GM18873 (cell line): Measurements from ENCODE around the gene SCYGR4.

ENCODE experiments used
- ATAC-seq: cut with Tn5 transposase; IDR thresholded peaks from one replicate; pipeline ENCODE4 v1.9.1; 2021; ENCODE audit warnings: mild to moderate bottlenecking, moderate library complexity, moderate number of reproducible peaks; ENCODE audit not compliant: unreplicated experiment, low FRiP score

The SCYGR4 gene

GRCh38 chr2:227613272-227613660 is 4.0 kb upstream of the SCYGR4 start:
- no peak for ATAC-seq

DNA sequence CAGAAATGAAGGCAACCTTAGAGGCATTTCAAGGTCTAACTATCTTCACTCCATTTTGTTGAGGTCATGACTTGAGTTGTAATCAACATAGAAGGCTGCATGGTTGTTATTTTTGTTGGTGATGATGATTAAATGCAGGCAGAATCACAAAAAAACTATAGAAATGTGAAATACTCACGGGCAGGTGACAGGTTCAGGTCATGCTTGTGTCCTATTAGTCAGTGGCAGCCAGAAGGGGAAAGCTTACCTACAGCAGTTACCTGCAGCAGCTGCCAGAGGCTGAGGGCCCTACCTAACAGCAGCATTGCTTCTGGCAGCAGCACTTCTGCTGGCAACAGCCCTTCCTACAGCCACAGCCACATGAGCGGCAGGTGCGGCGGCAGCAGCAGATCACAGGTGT is 3.1 kb upstream of the SCYGR4 start:
- no peak for ATAC-seq

DNA sequence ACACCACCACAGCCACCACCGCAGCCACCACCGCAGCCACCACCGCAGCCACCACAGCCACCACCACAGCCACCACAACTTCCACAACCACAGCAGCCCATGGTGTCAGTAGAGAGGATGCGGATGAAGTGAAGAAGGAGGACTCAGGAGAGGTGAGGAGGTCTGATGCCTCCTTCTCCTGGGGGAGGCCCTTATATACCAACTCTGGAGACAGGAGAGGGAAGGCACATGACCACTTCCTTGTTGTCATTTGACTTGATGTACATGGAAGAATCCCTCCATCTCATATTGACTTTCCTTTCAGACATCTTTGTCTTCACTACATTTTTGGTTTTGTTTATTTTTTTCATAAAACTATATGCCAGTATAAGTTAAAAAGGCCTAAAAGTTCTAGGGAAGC is 2.6 kb upstream of the SCYGR4 start, which contains the start of gene SCYGR3:
Gene SCYGR3 (minus strand): TSS at position 101 of the 400 bp plus-strand sequence. CDS start 0 bp downstream, at position 101.
- ATAC-seq = no peak

DNA sequence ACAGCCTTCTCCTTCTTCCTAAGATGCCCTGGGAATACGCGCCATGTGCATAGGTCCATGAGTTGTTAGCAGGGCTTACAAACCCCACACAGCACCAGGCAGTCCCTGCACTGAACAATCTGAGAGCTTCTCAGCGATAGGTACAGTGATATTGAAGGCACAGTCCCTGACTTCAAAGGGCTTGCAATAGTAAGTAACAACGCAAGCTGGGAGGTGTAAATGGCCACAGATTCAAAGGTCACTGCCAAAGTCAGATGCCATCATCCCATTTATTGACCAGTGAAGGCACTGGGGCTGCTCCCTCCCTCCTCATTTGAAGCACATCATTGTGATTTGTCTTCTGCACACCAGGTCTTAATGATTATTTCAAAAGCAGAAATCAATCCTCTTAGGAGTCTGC is 2.1 kb upstream of the SCYGR4 start:
- no peak for ATAC-seq

DNA sequence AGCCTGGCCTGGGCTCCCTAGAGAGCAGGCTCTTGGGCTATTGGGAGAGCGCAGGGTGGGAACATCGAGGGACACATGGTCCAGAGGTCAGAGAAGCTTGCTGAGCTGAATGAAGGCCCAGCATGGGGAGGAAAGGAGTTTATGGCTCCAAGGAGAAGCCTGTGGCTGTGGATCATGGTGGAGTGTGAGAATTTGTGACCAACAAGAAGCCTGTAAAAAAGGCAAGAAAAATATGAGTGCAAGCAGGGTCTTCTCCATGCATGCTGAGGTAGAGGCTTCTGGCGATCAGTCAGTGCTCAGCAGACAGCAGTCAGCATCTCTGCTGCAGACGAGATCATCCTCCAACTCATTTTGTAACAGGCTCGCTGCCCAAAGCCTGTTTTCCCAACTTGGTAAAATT is 1.4 kb upstream of the SCYGR4 start:
- no peak for ATAC-seq

- ATAC-seq = no peak
Observed at GRCh38 chr2:227616631-227617030, 667 bp upstream of the SCYGR4 start.

- no peak for ATAC-seq
Observed at GRCh38 chr2:227623226-227623625, 5.9 kb downstream of the SCYGR4 start.

- ATAC-seq = no peak
Observed at GRCh38 chr2:227625420-227625819, 8.1 kb downstream of the SCYGR4 start.

GRCh38 chr2:227626580-227627151 is 9.4 kb downstream of the SCYGR4 start:
- ATAC-seq = no peak

- ATAC-seq = peak; percentile 98
Observed at GRCh38 chr2:227627769-227628168, 10.5 kb downstream of the SCYGR4 start.

- no peak for ATAC-seq
Observed at GRCh38 chr2:227629435-227629834, 12.1 kb downstream of the SCYGR4 start.

- no peak for ATAC-seq
Observed at GRCh38 chr2:227630322-227630721, 13.0 kb downstream of the SCYGR4 start.

DNA sequence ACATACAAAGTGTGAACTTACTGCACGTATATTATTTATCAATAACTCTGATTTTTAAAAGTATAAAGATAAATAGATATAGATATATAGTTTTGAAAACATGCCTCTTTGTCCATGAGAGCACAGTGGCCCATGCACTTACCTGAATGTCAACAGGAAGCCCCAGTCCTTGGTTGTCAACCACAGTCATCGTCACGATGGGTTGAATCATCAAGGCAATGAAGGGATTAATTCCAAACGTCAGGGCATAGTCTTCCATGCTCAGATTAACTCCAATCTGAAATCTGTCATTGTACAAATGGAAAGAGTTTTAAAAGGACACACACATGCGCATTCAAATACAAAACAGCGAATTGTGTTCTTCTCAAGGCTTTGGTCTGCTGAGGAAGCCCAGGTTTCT is 15.5 kb downstream of the SCYGR4 start:
- no peak for ATAC-seq

- no peak for ATAC-seq
Observed at GRCh38 chr2:227634201-227634600, 16.9 kb downstream of the SCYGR4 start.

- ATAC-seq = no peak
Observed at GRCh38 chr2:227642656-227643055, 25.4 kb downstream of the SCYGR4 start.

DNA sequence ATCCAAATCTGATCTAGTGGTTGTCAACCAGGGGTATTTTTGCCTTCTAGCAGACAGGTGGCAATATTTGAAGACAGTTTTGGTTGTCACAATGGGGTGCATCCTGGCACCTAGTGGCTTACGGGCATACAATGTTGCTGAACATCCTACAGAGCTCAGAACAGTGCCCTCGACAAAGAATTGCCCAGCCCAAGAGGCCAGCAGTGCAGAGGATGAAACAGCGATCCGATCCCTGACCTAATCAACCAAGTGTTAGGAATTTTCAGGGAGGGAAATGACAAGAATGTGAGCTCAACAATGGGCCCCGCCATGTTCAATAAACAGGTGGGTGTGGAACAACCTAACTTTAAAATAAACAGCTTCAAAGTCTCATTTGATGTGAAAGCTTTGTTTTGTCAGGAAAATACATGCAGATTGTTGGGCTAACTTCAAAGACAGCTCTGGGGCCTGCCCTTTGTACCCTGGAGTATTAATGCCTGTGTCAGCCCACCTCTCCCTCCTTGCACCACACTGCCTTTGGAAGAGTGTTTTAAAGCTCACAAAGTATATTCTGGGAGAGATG is 26.8 kb downstream of the SCYGR4 start:
- ATAC-seq = no peak

GRCh38 chr2:227653419-227653818 is 36.1 kb downstream of the SCYGR4 start:
- ATAC-seq = no peak

DNA sequence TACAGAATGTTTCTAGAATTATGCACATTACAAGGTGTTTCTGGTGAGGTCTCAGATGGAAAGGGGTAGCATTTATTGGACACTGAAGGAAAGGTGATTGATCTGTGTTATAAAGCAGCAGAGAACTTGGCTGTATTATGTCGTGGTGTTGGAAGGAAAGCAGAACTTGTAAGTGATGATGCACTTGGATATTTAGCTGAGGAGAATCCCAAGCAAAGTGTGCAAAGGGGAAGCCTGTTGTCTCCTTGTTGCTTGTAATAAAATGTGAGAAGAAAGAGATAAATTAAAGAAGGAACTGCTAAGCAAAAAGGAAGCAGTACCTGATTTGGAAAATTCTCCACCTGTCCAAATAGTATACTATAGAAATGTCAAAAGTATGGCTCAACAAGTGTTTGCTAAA is 37.1 kb downstream of the SCYGR4 start:
- no peak for ATAC-seq

DNA sequence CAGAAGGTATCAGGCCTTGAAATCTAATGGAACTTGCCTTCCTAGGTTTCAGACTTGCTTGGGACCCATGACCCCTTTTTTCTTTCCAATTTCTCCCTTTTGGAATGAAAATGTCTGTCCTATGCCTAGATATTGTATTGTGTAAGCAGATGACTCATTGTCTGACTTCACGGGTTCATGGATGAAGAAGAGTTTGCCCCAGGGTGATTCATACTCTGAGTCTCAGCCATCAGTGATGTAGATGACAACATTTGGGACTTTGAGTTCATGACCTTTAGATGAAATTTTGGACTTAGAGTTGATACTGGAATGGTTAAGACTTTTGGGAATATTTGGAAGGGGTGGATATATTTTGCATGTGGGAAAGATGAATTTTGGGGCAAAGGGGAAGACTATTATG is 38.2 kb downstream of the SCYGR4 start:
- ATAC-seq = no peak

DNA sequence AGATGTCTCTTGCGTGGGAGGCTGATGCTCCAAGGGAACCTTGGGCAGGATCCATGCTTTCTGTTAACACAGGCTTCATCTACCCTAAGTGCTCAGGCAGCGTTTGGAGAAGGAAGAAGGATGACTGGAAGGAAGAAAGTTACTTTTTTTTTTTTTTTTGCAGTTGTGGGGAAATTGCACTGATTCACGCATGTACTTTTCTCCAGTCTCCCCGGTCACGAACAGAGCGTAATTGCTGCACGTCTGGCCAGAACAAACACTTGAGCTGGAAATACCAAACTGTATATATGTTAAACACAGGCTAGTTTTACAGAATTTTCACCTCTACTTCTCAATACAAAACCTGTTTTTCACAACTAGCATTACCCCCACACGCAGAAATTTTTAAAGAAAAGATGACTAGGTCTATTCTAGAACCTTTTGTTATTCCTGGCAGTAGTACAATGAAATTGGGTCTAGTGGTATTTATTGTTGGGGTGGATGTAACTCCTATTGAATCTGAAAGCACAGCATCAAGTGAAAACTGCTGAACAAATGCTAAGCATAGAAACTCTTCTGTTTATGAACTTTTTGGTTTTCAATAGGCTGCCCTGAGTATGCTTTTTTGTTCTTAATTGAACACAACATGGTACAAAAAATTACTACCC is 40.0 kb downstream of the SCYGR4 start:
- no peak for ATAC-seq

GRCh38 chr2:227661025-227661649 is 43.8 kb downstream of the SCYGR4 start:
- no peak for ATAC-seq

GRCh38 chr2:227661827-227662226 is 44.5 kb downstream of the SCYGR4 start:
- no peak for ATAC-seq
